AG09319 (cell line): ENCODE measurements around the gene LLGL1.
A peak's percentile ranks its signal among the peaks of the same experiment; 100 is the strongest.

Experiments used
- DNase-seq: peaks from one replicate; pipeline ENCODE4 v3.0.0-alpha.2; 2010; ENCODE audit warnings: low read depth; ENCODE audit errors: extremely low read depth
- CTCF ChIP-seq: IDR thresholded peaks from 2 replicates; pipeline ENCODE4 v1.5.1; 2011; ENCODE audit warnings: low read depth, mild to moderate bottlenecking, inconsistent platforms, low read length, moderate library complexity

Gene LLGL1

DNA sequence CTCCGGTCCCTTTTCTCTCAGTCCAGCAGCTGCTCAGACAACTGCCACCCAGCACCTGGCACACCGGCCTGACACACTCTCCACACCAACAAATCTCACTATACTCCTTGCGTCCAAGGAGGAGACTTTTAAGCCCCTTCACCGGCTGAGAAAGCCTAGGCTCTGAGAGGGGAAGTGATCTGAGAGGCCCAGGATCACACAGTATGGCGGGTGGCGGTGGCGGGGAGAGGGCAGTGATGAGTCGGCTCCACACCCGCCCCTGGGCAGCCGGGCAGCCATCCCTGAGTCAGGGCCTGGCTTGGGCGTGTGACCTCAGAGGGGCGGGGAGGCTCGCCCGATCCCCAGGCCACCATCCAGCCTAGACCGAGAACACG is 32.5 kb downstream of the LLGL1 start:
- DNase-seq, result no peak
- TF ChIP-seq CTCF, result no peak; the same call in 1 of the 2 replicates

DNA sequence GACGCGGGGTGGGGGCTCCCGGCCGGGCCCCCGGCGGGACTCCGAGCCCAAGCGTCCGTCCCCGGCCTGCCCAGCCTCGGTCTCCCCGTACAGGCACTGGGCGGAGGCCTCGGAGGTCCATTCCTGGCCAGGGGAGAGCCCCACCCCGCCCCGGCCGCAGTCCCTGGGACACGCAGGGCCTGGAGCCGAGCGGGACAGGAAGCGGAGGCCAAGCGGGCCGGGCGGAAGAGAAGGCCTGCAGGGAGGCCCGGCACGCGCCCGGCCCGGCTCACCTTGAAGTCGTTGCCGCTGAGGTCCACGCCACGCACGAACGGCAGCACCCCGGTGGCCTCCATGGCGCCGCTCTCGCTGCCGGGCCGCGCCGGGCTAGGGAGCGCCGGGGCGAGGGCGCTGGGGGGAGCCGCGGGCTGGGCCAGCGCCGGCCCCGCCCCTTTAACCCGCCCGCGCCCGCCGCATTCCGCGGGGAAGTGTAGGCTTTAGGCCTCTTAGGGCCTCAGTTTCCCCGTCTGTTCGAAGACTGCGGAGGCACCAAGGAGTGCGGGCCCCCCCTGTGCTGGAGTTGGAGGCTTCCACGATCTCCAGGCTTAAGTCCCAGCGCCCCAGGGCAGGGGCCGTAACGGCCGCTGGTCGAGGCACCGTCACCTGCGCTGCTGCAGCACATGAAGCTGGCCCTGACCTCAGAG is 33.1 kb downstream of the LLGL1 start, which contains the start of gene FLII:
Gene FLII (minus strand): TSS at position 383 of the 683 bp plus-strand sequence. CDS start 48 bp downstream, at position 335.
- TF ChIP-seq CTCF, result no peak
- no peak for DNase-seq

DNA sequence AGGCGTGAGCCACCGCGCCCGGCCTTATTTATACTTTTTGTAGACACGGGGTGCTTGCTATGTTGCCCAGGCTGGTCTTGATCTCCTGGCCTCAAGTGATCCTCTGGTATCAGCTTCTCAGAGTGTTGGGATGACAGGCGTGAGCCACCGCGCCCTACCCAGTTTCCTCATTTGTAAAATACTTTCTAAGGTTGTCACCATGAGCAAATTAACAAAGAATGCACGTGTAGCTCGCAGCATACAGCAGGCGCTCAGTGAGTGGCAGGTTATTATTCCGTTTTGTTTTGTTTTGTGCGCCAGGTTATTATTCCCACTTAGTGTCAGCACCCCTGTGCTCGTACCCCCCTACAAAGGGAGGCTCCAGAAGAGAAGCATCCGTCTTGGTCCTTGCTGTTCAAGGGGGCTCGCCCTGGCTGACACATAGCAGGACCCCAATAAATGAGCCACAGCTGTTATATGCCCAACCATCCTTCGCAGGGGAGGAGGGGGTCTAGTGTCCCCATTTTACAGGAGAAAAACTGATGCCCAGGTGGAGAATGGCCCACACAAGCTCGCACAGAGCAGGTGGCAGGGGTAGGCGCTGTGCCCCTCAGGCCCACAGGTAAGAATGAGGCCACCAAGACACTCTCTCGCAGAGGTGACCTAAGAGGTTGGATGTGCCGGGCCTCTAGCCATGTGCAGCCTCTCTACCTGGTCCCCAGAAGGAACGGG is 34.3 kb downstream of the LLGL1 start:
- TF ChIP-seq CTCF, result no peak
- DNase-seq, result no peak

DNA sequence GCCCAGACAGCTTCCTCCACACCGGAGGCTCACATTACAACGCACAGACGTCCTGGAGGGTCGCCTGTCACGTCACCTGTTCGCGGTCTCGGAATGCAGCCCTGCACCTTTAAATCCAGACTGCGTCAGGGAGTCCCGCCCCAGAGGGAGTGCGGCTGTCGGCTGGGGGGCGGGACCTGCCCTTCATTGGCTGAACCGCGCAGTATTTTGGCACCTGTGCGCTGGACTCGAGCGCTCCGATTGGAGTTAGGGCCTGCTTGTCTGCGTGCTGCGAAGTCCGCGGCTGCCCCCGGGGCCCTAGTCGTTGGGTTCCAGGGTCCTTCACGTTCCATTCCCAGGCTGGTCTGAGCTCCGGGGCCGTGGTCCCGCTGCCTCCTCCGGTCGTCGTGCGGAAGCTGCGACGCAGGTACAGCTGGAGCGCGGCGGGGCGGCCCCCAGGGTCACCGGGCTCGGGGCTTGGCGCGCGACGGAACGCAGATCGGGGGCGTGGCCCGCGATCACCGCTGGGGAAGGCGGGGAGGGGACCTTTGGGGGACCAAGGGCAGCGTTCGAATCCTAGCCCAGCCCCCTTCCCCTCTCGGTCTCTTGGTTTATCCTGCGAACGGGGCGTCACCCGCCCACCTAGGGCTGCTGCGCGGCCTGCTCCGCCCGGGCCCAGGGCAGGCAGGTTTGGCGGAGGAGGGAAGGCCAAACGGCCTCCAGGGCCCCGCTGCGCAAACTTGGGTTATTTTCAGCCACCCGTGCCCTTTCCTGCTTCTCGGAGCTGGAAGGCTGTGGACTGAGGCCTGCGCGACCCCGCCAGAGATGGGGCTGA is 35.1 kb downstream of the LLGL1 start, which contains the start of gene MIEF2:
Gene MIEF2 (plus strand): TSS at position 331 of the 814 bp plus-strand sequence. CDS start 2,059 bp downstream, outside the sequence.
- peak; percentile 82 for DNase-seq
- TF ChIP-seq CTCF, result no peak

- TF ChIP-seq CTCF, result no peak
- no peak for DNase-seq
Measured at GRCh38 chr17:18261146-18261515, 35.7 kb downstream of the LLGL1 start.

DNA sequence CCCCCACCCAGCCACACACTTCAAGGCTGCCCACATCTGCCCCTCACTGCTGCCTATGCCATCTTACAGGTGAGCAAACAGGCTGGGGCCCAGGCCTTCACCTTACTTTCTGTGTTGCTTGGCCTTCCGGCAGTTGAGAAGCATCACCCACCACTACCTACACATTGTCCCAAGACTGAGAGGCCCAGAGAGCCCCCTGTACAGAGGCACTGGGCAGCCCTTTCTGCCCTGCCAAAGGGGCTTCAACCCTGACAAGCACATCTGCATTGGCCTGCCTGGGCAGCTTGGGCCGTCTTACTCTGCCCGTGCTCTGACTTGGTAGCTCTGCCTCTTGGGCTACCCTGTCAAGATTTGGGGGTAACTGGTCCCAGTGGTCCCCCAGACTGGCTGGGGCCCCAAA is 36.2 kb downstream of the LLGL1 start:
- TF ChIP-seq CTCF, result no peak
- no peak for DNase-seq
